ENCODE measurements around the gene MAGI2.

- no peak for TF ChIP-seq CTCF (IDR thresholded peaks at IDR 0.05; ENCODE audit: borderline replicate concordance, extremely low read depth, low read length, poor library complexity, severe bottlenecking)
- TF ChIP-seq EZH2 (IDR thresholded peaks at IDR 0.05; ENCODE audit: borderline replicate concordance, low read depth, low read length, severe bottlenecking) = no peak
Measured at GRCh38 chr7:78299088-78299487, 1154.4 kb downstream of the MAGI2 start.

All from DND-41 (cell line).